ENCODE results near the gene CHGA. TPM values are rescaled to one million over a fixed set of nuclear protein-coding genes. Genes with fewer than 3 reads are reported as not detected.

CHGA gene
- total RNA-seq, 1 donor from 2014 or later, result not detected

DNA sequence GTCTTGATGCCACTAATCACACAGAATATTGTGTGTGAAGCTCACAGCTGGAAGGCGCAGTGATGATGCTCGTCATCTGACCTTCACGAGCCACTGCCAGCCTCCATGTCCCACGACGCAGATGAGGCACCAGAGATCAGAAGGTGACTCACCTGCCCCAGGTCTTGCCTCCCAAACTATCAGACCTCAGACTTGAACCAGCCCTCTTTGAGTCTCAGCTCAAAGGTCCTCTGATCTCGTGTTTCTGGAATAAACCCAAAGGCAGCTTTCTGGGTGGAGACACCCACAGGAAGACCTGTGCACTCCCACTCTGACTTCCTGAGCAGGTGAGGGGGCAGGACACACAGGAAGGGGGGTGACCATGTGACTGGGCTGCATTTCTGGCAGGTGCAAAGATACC lies 19.6 kb upstream of the CHGA start:
- no peak for DNase-seq (ENCODE audit: low read depth, low spot score)

DNA sequence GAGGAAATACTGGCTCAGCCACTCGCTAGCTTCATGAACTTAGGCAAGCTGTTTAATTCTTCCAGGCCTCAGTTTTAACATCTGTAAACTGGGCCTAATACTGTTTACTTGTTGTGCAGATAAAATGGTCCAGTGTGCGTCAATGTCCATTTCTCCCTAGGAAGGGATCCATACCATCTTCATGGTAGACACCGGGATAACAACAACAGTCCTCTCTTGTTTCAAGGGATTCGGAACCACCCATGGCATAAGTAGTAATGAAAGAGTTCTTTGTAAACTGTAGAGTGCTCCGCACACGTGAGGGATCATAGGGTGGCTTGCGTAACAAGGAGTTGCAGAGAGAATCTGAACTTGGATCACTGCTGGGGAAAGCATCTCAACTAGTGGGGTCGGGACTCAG lies 17.3 kb upstream of the CHGA start:
- DNase-seq (ENCODE audit: low read depth, low spot score), result no peak

DNA sequence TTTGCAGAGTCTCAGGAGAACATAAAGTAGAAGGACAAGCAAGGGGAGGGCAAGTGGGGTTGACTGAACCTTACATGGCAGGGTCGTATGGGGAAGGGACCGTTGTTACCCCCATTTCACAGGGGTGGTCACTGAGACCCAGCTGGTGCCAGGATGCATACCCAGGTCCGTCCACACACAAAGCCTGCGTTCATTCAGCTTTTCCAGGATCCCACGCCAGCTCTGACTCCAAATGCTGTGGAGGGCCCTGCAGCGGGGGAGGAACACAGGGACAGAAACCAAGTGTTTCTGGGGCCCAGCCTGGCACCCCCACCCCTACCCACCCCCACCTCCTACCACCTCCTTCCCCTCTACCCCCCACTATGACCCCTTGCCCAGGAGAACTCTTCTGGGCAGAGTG lies 16.5 kb upstream of the CHGA start:
- no peak for DNase-seq (ENCODE audit: low read depth, low spot score)

DNA sequence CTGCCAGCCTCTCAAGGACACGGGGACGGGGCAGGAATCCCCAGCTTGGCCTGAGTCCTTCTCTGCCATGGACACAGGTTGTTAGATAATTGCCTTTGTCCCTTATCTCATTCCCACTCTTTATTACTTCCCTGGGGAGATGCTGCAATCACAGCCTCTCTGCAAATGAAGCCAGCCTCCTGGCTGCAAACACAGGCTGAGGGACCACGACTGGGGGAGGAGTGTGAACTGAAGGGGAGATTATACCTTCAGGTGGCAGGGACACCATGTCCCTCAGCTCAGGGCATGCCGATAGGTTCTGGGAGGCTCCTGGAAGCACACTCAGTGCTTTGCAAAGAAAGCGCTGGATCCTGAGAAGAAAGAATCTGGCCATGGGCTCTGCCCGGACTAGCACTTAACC lies 16.1 kb upstream of the CHGA start:
- no peak for DNase-seq (ENCODE audit: low read depth, low spot score)

DNA sequence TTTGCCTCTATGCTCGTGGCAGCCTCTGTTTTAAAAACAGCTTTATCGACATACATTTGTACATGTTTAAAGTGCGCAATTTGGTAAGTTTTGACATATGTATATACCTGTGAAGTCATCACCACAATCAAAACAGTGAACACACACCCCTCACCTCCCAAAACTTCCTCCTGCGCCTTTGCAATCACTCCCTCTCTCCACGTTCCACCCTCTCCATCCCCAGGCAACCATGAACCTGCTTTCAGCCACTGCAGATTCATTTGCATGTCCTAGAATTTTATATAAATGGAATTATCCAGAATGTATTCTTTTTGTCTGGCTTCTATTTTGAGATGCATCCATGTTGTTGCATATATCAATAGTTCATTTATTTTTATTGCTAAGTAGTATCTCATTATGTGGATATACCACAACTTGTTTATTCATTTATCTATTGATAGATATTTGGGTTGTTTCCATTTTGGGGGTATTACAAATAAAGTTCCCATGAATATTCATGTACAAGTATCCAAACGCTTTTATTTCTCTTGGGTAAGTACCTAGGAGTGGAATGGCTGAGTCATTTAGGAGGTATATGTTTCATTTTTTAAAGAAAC lies 15.5 kb upstream of the CHGA start:
- no peak for DNase-seq (ENCODE audit: low read depth, low spot score)

DNA sequence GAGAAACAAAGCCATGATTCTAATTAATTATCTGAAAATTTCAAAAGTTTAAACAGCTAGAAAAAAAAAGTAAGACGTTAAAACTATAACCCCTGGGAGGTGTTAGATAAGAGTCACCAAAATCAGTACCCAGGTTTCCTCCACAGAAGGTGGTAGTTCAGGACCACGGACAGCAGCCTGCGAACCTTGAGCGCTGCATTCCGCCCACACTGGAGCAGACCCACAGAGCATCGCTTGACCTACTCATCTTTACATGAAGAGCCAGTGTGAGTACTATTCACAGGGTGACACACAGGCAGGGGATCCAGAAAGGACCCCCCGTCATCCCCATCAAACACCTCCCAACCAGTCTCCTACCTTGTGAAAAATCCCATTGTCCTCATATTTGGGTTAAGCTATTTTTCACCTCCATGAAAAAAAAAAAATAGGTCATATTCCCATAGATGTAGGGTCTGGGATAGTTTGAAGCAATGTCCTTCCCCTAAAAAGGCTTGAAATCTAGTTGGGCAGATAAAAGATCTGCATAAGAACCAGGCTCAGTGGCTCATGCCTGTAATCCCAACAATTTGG lies 8.8 kb upstream of the CHGA start:
- no peak for DNase-seq (ENCODE audit: low read depth, low spot score)

DNA sequence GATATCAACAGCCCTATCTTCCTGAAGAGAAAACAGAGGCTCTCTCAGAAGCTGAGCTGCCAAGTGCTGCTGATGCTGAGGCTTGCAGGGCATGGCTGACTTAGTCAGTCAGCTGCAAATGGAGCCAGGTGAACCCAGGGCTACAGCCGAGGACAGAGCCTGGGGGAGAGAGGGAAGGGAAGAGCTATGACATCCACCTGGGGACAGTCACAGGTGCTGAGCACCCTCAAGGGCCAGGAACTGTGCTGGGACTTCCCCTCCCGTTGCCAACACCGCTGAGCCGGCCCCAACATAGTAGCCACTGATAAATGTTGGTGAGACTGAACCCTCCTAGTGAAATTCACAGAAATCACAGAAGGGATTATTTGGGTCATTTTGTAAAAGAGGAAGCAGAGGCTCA lies 6.7 kb upstream of the CHGA start:
- DNase-seq (ENCODE audit: low read depth, low spot score), result no peak

DNA sequence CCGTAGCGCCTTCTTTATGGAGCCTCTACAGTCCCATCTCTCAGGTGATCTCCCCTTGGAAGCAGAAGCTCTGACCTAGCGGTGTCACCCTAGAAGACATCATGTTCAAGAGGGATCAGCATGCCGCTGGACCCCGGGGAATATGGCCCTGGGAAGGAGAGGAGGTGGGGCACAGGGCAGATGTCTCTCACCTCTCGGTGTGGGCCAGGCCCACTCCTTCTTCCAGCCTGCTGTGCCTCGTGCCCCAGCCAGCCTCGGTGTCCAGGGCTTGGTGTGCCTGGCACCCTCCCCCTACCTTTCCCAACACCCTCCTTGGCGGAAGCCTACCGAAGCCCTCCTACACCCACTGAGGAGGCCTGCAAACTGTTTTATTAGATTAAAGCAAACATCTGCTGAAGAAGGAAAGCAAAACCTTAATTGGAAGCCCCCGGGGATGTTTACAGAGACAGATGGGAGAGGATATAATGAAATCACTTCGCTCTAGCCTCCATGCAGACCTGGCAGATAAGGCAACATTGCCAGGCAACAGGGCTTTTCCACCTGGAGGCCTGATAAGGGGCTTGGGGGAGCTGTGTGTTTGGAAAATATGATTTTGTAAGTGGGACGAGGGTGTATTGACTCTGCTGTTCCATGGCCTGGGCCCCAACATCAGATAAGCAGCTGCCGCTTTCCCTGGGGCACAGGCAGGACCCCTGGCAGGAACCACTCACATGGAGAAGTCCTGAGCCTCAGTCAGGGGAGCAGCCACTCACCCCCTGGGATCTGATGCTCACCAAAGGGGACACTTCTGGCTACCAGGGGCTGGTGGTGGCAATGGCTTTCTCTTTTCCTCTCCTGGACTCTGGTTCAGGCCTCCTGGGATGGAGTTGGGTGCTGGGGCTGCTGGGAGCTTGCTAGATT lies 5.7 kb upstream of the CHGA start:
- no peak for DNase-seq (ENCODE audit: low read depth, low spot score)

DNA sequence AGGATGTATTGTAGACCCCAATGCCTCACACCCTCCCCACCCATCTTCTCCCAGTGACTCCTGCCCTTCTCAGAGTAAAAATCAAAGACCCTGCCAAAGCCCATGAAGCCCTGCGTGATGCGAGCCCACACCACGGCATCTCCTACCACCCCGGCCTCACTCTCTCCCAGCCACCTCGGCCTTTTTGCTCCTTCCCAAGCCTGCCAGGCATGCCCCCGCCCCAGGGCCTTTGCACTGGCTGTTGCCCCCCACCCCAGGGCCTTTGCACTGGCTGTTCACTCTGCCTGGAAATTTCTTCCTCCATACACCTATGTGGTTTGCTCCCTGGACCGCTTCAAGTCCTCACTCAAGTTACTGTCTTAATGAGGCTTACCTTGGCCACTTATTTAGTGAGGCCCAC lies 5.0 kb upstream of the CHGA start:
- DNase-seq (ENCODE audit: low read depth, low spot score), result no peak

DNA sequence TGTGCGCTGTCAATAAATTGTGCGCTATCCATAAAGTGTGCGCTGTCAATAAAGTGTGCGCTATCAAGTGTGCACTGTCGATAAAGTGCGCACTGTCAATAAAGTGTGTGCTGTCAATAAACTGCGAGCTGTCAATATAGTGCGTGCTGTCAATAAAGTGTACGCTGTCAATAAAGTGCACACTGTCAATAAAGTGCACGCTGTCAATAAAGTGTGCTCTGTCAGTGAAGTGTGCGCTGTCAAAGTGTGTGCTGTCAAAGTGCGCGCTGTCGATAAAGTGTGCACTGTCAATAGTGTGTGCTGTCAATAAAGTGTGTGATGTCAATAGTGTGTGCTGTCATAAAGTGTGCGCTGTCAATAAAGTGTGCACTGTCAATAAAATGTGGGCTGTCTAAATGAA lies 2.9 kb upstream of the CHGA start:
- DNase-seq (ENCODE audit: low read depth, low spot score), result no peak

DNA sequence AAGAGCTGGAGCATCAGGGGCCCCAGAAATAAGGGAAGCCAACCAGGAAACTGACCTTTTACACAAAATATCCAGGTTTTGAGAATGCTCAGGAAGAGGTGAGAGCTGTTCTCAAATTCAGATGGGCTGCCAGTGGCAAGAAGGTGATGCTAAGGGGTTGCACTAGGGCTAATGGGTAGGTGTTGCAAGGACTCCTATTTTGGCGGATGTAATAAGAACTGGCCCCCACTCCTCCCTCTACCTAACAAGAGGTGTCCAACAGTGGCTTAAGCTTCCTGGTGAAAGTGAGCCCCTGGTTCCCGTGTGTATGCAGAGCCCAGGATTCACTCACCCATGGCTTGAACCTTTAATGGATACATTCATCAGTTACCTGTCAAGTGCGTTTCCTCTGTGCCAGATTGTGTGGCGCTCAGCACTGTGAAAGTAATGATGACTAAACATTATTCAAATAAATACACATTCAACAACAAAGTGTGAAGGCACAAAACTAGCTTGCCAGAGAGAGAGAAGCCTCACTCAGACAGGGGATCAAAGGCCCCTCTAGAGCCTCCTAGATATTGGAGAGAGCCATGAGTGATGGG lies 705 bp upstream of the CHGA start:
- DNase-seq (ENCODE audit: low read depth, low spot score), result no peak

DNA sequence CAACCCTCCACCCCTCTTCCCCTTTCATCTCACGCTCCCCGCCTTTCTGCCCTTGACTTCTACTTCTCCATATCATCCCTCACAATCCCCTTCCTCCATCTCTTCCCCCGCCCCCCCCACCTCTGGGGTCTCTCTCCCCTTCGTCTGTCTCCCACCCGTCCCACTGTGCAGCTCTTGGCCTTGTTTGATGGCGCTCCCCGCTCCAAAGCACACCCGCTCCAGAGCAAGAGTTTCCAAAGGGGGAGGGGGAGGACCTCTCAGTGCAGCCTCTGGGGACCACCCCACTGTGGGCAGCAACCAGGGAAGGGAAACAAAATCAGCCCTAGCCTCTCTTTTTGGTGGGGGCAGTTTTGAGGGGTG lies 774 bp downstream of the CHGA start:
- no peak for DNase-seq (ENCODE audit: low read depth, low spot score)

DNA sequence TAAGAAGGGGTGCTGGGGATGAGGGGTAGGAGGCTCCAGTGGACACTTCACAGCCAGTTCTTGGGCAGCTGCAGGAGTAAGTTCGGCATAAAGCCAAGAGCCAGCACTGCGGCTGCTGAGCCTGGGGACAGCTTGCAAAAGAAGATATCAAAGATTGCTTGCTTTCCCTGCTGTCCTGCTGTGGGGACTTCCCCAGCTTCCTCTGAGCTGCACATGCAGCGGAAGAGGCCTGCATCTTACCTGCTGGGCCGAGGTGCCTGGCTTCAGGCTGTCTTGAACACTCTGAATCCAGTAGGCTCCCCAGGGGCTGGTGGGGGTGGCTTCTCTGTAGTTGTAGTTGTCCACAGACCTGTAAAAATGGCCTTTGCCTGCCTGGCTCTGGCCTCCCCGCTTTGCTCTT lies 1.3 kb downstream of the CHGA start:
- DNase-seq (ENCODE audit: low read depth, low spot score), result no peak

DNA sequence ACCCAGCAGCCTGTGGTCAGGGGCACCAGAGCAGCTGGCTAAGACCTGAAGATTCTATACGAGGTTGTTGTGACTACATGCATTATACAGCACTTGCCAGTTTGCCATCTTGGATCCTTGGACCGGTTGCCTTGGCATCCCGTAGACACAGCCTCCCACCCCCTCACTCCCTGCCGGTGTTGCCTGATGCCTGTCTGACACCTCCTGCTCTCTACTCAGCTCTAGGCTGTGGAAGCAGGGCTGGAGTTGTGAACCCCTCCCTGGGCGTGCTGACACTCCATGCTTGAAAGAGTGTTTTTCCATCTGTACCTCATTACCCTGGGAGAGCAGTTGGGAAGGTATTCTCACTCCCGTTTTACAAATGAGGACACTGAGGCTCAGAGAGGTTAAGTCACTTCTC lies 2.5 kb downstream of the CHGA start:
- DNase-seq (ENCODE audit: low read depth, low spot score), result no peak

DNA sequence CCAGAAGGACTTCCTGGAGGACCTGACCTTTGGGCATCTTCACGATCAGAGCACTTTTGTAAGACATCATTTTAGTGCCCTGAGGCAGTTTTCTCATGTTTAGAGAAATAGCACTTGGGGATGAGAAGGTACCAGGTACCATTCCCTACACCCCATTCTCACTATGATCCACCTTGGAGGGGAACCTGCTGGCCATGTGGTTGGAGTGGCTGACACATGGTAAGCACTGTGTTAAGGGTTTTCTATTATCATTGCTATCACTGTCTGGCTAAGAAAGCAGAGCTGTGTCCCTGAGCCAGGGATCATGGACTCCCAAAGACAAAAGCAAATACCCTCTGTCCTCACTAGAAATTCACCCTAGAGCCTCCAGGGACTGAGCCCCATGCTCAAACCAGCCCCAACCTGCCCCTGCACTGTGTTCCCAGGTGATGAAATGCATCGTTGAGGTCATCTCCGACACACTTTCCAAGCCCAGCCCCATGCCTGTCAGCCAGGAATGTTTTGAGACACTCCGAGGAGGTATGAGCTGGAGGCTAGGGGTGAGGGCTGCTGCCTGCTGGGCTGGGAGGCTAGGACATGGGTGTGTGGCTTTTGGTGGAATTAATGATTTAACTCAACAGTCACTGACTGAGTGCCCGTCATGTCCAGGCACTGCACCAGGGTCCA lies 3.4 kb downstream of the CHGA start:
- no peak for DNase-seq (ENCODE audit: low read depth, low spot score)

DNA sequence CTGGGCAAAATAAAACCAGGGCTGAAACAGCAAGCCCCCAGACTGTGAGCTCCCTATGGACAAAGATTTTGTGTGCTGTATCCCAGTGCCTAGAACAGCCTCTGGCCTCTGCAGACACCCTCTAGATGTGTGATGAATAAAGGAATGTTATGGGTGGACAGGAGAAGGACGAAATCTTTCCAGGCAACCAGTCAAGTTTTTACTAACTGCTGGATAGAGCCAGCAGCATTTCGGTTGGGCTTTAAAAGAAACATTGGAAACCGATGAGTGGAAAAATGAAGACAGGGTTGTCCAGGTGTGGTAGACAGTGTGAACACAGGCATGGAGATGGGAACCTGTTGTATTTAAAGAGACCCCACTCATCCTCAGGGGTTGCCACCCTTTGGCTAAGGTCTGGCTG lies 4.0 kb downstream of the CHGA start:
- DNase-seq (ENCODE audit: low read depth, low spot score), result no peak

DNA sequence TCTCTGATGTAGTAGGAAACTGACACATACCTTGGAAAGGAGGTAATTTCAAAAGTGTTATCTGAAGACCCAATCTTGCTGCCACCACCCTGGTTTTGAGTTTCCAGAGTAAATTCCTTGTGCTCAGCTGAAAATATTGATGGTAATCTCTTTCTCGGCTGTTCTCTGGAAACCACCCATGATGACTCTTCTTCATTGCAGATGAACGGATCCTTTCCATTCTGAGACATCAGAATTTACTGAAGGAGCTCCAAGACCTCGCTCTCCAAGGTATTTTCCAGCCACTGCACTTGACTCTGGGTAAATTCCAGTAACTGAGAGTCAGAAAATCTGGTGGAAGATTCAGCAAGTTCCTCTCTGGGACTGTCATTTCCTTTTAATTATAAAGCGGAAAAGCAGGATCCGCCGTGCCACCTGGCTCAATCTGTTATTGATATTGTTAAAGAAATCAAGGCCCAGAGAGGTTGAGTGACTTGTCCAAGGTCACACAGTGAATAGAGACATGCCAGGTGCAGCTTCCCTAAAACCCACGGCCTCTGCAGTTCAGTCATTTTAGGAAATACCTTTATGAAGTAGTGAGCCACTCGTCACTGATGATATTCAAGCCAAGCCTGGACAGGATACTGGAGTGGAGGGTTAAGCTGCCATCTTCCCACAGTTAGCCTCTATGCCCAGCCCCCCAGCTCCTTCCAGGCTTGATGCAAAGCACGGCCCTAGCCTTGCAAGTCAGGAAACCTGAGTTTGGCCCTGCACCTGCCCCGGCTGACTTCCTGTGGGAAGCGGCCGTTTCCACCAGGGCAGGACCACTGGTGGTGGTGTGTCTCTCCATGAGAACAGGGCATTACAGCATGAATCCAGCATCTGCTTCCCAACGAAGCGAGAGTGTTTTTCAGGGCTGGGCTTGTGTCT lies 4.7 kb downstream of the CHGA start:
- no peak for DNase-seq (ENCODE audit: low read depth, low spot score)

DNA sequence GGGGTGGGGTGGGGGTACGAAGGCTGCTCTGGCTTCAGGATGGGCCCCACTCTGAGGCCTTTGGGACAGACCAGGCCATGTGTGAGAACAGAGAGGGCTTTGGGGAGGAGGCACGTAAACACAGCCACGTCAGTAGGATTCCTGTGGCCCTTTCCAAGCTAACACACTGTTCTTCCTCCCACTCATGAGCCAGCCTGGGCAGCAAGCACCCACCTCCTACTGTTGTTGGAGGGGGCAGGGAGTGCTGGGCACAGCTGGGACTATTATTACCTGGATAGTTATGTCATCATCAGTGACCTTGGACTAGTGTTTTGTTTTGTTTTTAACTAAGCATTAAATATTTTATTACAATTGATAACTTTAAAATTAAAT lies 5.3 kb downstream of the CHGA start:
- no peak for DNase-seq (ENCODE audit: low read depth, low spot score)

DNA sequence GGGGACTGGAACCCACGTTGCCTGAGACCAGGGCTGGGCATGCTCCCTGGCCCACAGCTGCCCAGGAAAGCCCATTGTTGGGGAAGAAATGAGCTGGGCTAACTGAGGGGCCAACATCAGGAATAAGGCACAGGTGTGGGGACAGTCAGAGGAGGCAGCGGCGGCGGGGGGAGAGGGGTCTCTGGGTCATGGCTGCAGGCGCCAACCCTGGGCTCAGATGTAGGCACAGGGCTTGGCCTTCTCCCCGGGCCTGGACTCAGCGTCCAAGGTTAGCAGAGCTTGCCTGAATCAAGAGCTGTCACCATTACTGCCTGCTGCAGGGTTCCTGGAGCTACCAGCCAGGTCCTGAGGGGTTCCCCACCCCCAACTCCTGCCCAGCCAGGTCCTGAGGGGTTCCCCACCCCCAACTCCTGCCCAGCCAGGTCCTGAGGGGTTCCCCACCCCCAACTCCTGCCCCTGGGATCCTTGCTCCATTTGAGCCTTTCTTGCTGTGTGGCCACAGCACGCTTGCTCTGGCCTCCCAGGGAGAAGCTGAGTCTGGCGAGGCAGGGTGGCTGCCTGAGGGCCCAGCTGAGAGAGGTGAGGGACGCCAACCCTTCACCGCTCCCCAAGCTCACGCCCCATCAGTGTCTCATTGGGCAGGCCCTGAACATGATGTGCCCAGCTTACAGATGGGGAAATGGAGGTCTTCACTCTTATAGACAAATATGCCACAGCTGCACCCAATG lies 6.2 kb downstream of the CHGA start:
- DNase-seq (ENCODE audit: low read depth, low spot score), result no peak
